ENCODE measurements around the gene PPT2. TPM values are rescaled to one million over a fixed set of nuclear protein-coding genes. Genes with fewer than 3 reads are reported as not detected.

Gene PPT2
- total and polyA plus RNA-seq, 2 of the 13 experiments (the other 11 are each of a cell fraction or from before 2014, with no cell fraction given): 39.2 to 61.8 TPM

GRCh38 chr6:32177788-32178546 lies 24.0 kb downstream of the PPT2 start, which contains the start of gene RNF5 (continued):
- TF ChIP-seq ZNF333 (CRISPR knock-in tag; IDR thresholded peaks at IDR 0.05; ENCODE audit: borderline replicate concordance) (no peak), POLR2A (IDR thresholded peaks at IDR 0.05; ENCODE audit: insufficient read depth in 1 of 2, low read depth in 2 of 2, low read length in 2 of 2) (peak; percentile 1 to 14; a peak in 1 of 4 replicates), HDAC2 (CRISPR knock-in tag; IDR thresholded peaks at IDR 0.05) (no peak), ZNF552 (CRISPR knock-in tag; IDR thresholded peaks at IDR 0.05; ENCODE audit: borderline replicate concordance) (no peak), ETS1 (CRISPR knock-in tag; IDR thresholded peaks at IDR 0.05) (no peak), GPBP1L1 (CRISPR knock-in tag; IDR thresholded peaks at IDR 0.05) (no peak), KDM2A (CRISPR knock-in tag; IDR thresholded peaks at IDR 0.05; ENCODE audit: borderline replicate concordance, low read depth) (no peak; the same call in 1 of the 2 replicates), BRCA1 (CRISPR knock-in tag; IDR thresholded peaks at IDR 0.05) (no peak), HIC2 (CRISPR knock-in tag; IDR thresholded peaks at IDR 0.05; ENCODE audit: low read depth) (no peak), SSRP1 (CRISPR knock-in tag; IDR thresholded peaks at IDR 0.05) (no peak), GRHL1 (CRISPR knock-in tag; conservative IDR thresholded peaks at IDR 0.05) (no peak), ZNF598 (CRISPR knock-in tag; IDR thresholded peaks at IDR 0.05; ENCODE audit: borderline replicate concordance) (no peak), ZNF501 (CRISPR knock-in tag; IDR thresholded peaks at IDR 0.05) (peak; percentile 80), MATR3 (CRISPR knock-in tag; IDR thresholded peaks at IDR 0.05) (no peak), TFE3 (CRISPR knock-in tag; IDR thresholded peaks at IDR 0.05) (no peak), ZNF691 (CRISPR knock-in tag; IDR thresholded peaks at IDR 0.05; ENCODE audit: borderline replicate concordance, low read depth) (no peak), ETV5 (CRISPR knock-in tag; IDR thresholded peaks at IDR 0.05; ENCODE audit: borderline replicate concordance) (no peak; the same call in none of the 2 replicates), ZNF660 (CRISPR knock-in tag; IDR thresholded peaks at IDR 0.05; ENCODE audit: borderline replicate concordance, low read depth) (no peak), ZBTB3 (CRISPR knock-in tag; IDR thresholded peaks at IDR 0.05; ENCODE audit: borderline replicate concordance, low read depth) (no peak), ZBTB8A (CRISPR knock-in tag; IDR thresholded peaks at IDR 0.05; ENCODE audit: borderline replicate concordance, low read depth) (no peak), RBFOX2 (IDR thresholded peaks at IDR 0.05; ENCODE audit: low read depth, low read length) (no peak; the same call in 1 of the 2 replicates)
